HPDE6-E6E7 (cell line): ENCODE data around the gene BMPER.

Experiments
- DNase-seq: peaks from one replicate; pipeline ENCODE4 v3.0.0; 2011; ENCODE audit warnings: missing footprints; ENCODE audit errors: extremely low spot score

Gene BMPER

DNA sequence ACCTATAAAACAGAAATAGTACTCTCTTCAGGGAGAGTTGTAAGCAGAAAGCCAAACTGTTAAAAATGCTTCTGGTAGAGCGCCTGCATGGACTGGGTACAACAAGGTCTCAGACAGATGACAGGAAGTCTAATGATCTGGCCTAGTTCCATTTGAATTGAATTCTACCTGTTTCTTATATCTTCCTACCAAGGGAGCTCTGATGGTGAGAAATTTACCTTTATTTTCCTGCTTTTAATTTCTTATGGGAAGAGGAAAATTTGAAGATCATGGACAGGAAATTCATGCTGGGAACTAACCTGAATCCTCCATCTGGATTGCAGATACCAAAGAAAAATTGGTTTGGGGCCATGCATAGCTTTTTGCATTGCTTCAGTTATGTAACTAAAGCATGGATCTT is 63.3 kb downstream of the BMPER start:
- no peak for DNase-seq

DNA sequence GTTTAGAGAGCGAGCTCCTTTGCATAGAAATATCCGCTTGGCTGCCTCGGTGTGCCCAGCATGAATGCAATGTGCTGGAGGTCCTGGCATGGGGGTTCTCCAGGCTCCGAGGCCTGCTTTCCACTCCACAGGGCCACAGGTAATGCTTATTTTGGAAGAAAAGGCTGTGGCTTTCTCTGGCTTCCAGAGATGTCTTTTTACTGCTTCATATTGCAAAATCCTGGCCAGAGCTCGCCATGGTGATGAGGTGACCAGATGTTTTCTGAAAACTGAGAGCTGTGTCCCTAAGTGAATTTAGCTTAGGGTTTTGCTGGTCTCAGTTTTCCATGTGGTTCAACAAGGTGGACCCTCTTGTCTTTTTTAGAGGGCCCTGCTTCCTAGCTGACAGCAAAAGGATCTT is 65.2 kb downstream of the BMPER start:
- DNase-seq = no peak

DNA sequence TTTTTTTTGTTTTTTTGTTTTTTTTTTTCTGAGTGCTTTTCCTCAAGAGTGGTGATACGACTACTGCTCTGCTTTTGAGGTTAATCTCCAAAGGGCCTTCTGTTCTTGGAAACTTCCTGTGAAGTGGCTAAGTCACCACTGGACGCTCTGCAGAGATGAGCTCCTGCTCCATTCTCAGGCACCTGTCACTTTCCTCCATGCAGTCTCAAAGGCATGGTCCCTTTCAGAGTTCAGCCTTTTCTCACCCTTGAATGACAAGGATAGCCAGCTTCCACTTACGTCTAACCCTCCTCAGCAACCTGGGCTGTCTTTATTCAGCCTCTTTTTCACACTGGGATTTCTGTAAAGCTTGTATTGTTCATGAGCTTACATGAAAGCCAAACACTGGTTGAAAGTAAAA is 65.8 kb downstream of the BMPER start:
- no peak for DNase-seq

DNA sequence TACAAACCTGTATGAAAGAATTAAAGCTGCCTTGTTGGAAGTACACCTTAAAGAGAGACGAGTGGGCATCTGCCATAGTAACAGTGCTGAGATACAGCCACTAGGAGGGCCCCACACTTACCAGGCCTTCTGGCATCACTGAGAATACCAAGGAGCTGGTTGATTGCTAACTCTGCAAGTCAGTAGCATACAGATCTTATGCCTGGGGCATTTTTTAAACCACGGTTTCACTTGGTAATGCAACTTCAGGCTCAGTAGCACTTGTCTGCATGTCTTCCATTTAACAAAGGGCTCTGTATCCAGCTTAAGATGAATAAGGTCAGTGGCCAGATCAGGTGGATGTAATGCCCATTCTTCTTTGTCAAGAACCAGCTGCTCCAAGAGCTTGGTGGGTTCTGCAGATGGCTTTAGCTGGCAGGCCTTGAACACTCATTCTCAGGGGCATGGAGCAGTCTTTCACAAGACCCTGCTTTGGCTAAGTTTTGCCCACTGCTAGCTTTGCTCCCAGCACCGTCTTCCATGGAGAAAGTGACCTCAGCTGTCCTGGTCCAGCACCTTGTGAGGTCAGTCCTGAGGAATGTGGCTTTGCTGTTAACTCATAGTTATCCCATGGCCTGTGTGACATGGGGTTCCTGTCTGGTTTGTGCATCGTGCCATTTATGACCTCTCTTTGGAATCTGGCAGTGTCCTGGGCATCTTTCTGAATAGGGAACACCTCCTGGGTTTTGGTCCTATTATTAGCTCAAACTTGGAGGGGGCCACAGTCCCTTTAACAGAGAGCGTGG is 68.1 kb downstream of the BMPER start:
- DNase-seq = no peak

DNA sequence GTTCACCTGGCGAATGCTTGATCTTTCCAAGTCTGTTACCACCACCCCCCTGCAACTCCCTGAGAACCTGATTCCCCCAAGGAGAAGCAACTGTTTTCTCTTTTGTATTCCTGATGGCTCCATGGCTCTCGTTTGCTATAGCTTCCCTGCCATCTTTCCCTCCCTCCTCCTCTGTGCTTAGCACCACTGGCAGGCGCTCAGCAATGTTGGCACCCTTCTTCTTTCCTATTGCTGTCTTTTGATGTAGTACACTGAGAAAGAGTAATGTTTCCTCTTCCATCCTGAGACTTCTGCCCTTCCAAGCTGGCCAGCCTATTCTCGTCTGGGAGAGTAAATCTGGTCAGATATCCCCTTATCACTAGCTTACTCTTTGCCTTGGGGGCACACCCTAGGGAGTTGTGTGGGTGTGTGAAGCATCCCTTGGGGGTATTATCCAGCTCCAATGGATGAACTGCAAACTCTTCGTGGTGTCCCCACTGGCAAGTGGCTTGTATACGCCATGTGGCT is 74.0 kb downstream of the BMPER start:
- no peak for DNase-seq

DNA sequence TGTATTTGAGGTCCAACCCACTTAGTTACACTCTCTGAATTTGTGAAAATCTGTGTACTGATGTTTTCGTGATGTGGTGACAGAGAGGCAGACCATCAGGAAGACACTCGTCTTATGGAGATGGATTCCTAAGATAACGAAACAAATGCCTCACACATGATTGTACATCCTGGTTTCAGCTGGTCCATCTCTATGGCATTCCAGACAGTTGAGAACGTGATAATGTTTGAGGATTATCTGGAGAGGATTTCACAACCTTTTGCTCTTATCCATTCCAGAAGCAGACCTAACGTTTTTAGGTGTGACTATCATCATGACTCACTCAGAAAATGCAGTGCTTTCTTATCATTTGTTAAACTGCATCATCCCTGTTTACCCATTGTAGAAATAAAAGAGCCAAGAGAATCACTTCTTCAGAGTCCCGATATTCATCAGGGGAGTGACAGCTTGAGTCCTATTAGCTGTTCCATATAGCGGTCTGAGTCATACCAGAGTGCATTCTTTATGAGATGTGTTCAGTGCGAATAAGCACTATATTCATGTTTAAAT is 74.5 kb downstream of the BMPER start:
- DNase-seq = peak; percentile 21

DNA sequence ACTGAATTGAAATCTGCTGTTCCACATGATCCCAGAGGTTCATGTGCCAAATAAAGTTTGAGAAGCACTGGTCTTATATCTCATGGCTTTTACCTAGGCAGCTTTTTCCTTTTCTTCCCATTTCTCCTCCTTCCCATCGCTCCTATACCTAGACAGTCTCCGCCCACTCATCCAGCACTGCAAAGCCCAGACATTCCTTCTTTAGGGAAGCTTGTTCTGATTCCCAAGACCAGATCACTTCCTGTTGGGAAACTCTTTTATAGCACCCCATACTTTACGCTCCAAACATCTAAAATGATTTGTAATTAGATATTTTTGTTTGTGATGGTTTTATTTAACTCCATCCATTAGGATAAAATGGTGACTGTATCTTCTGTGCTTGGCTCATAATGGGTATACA is 75.9 kb downstream of the BMPER start:
- no peak for DNase-seq

DNA sequence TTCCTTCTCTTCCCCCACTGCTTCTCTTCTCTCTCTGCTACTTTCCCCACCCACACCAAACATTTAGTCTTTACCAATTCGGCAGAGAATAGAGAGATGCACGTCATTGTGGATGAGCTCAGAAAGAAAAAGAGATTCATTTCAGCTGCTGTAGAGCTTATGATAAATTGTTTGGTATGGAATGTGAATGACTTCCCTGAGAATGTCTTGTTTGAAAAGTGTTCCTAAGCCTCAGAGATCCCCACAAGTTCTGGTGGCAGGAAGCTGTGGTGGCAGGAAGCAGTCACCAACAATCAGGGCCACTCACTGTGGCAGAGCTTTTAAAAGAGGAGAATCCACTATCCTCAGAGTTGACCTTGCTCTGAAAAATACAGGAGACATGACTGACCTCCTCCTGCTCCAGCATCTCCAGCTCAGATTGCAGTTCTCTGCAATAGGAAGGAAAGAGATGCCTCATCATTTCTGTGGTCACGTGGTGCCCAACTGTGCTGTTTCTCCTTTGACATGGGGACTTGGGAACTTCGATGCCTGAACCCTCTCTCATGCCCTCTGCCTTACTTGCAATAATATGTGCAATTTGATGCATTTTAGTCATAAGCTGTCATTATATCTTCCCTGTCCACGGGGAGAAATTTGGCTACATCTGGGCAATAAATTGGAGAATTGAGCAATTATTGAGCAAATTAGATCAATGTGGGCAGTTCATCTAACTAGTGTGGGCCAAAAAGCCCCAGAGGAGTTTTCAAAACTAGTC is 76.5 kb downstream of the BMPER start:
- no peak for DNase-seq

DNA sequence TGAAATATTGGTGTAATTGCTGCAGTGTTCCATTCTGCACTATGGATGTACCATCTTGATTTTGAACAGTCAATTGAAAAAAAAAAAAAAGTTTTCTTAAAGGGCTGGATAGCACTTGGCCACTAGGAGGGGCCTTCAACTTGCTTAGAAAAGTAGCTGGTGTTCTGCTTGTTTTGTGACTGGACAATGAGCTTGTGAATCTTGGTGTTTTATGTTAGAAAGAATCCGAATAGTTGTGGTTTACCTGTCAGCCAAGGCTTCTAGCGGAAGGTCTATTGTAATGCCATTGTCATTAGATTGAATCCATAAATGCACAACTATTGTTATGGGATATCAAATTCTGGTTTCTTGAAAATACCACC is 77.1 kb downstream of the BMPER start:
- DNase-seq = no peak

DNA sequence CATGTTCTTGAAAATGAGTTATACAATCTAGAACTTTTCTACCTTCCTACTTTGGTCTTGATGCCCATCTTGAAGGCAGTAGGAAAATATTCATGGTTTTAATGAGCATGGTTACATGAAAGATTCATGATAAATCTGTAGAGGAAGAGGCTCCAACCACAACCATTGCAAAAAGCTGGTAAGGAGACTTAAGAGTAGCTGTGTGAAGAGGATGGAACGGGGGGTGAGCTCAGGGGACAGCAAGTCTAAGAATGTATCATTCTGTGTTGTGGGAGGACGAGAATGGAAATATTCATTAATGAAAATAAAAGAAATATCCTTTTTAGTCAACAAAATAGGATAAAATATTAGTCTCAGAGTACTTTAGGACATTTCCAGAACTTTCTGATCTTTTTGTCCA is 81.1 kb downstream of the BMPER start:
- no peak for DNase-seq

DNA sequence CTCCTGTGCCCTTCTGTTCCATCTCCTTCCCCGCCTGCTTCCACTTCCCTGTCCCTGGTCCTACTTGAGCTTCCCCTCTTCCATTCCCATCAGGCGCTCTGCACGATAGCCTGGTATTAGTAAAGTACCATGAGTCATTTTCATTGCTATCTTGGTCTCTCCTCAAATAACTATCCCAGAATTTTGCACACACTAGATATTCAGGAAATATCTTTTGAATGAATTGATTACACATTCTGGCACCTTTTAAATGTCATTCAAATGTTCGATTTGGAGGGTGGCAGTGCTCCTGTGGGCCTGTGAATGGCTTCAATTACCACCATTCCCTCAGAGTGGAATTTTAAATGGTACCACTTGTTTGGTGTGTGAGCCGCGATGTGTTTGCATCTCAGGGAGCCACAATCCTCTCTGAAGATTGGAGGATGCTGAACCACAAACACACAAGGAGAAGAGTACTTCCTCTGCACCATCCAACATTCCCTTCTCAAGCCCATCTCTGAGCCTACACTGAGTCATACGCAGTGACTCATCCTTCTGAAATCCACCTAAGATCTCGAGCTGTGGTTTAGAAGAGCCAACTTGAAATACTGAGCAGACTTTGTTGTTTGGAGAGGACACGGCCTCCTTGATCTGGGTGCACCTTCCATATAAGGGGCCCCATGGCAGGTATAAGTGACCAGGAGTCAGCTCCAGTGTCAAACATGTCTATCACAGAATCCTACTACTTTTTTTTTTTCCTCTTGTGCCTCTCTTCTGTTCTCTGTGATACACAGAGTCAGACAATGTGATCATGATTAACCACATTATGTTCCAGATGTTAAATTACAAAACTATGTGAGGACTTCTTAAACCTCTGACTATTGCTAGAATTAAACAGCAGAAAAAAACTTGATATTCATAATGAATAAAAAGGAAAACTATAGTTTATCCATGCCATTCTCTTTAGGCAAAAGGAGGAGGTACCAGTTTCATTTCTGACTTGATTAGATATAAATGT is 81.9 kb downstream of the BMPER start:
- DNase-seq = peak; percentile 78

DNA sequence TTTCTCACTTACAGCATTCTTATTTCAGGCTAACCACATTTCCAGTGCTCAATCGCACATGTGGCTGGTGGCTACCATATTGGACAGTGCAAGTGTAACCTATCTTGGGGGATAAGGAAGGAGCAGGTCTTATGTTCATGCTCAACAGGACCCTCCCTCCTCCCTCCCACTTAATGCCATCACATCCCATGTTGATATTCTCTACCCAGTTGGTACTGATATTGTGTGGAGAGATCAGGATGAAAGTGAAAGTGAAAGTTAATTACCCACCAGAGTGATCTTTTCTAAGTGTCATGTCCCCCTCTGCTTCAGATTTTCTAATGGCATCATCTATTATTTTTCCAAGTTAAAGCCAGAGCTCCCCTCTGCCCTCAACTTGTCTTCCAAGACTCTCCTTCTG is 91.6 kb downstream of the BMPER start:
- no peak for DNase-seq

DNA sequence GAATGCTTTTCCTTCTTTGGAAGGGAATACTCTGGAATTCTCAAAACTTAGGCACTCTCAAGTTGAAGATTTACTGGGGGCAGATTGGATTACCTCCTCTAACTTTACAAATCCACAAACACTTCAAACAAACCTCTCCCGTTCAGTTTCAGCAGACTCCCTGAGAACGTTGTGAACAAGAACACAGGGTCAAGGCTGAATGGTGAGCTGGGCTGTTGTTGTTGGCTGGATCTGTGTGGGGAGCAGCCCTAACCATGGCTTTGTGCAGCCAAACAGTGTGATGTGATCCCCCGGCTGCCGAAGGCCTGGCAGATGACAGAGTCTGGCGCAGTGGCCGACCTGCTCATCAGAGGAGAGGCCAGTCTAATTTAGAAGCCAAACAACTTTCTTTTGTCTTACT is 93.1 kb downstream of the BMPER start:
- DNase-seq = no peak

DNA sequence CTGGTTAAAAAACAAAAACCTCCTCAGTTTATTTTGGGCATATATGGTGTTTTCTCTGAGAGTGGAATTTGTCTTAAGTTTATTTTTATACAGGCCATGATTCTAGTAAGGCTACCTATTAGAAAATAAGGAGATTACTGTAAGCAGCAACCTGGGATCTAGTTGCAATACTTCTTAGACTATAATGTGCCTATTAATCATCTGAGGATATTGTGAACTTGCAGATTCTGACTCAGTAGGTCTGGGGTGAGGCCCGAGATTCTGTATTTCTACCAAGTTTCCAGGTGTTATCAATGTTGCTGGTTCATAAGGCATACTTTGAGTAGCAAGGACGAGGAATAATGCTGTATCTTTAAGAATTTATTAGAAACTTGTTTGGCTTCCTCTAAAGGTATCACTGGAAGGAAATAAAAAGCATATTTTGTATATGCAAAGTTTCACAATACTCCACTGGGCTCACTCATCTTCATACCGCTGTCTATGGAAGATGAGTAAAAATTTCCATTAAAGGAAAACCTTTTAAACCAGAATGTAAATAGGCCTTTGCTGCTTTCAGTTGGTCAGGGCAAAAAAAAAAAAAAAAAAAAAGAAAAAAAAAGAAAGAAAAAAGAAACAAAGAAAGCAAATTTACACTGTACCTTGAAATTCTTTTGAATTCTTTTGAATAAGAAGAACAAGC is 105.8 kb downstream of the BMPER start:
- no peak for DNase-seq

DNA sequence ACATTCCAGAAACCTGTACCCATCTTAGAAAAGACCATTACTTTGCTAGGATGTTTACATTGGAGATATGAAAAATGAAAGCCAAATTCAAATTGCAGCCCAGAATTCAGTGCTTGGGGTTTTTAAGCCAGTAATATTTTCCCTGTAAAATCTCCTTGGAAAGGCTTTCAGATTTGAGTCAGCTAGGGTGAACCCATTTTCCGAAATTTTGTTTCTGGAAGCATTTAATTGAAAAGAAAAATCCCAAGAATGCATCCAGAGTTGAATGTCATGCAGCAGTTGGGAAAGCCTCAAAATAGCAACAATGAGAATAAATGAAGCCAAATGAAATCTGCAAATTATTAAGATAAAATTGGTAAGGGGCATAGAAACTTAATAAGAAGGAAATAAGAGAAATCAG is 106.4 kb downstream of the BMPER start:
- DNase-seq = no peak

DNA sequence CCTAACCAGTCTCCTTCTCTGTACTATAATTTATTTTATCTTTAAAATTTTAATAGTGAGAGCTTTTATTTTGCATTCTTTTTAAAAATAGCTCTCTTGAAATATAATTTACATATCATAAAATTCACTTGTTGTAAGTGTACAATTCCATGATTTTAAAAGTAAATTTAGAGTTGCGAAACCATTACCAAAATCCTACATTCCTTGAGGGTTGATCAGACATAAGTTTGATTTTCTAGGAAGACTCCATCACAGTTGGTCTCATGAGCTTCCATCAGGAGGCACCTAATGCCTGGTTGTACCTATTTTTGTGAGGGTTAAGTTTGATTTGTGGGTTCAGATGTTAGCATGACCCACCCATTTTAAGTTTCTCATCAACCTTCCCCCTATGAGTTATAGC is 108.1 kb downstream of the BMPER start:
- DNase-seq = no peak

DNA sequence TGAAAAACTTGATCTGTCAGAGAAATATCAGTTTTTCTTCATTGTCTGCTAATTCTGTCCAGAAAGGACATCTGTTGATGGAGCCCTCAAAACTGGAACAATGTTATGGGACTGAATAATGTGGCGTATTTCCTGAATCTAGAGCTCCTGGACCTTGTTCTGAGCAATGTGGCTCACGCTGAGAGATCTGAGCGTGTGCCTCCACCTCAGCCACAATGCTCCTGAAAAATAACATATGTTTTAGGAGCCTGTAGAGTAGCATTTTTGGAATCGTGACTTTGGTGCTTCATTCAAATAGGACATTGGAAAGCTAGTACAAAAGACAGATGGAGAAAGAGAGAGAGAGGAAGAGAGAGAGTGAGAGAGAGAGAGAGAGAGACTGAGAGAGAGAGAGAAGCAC is 110.3 kb downstream of the BMPER start:
- DNase-seq = no peak

DNA sequence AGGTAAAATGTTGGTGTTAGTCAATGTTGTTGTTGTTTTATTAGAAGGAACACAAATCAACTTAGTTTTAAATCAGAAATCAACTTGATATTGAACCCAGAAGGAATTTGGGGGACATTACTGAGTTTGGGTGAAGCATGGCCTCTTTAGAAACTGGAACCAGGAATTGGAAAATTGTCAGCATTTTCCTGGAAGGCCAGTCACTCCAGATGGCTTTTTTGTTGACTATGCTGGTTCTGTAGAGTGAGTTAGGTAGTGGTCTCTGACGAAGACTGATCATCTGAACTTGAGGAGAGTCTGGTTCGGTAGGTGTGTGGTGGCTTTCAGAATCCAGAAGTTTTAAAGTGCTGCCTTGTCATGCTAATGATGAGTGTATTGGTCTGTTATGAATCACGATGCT is 111.5 kb downstream of the BMPER start:
- no peak for DNase-seq

DNA sequence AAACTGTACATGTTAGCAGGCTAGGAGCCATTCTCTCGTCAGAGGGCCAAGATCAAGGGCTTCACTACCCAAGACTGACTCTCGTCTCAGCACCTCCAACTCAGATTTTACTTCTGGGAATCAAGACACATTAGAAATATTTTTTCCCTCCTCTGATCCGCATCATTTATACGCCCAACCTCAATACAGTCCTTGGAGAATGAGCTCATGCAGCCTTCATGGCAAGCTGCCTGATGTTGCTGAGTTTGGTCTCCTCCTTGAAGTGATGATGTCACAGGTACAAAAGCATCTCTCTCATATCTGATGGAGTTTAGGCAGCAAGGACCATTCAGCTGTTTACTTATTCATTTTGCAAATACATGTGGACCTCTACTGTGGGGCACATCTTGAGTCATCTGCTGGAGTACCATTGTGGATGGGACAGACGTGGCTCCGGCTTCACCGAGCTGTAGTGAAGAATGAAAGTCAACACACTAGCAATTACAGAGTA is 114.0 kb downstream of the BMPER start:
- no peak for DNase-seq

DNA sequence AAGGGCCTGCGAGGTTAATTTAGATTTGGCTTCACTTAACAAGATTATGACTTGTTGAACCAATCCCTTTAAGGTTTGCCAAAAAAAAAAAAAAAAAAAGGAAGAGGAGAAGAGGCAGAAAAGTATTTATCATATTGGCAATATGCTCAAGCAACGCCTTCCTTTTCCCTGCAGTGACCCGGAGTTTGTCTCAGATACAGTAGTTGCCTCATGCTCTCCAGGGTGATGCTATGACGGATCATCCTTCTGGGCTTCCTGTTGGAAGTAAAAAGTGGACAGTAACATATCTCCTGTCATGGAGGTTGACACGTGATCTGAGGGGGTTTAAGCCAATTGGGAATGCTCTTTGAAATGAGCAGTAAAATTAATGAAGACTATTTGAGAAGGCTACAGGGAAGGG is 117.3 kb downstream of the BMPER start:
- DNase-seq = no peak

DNA sequence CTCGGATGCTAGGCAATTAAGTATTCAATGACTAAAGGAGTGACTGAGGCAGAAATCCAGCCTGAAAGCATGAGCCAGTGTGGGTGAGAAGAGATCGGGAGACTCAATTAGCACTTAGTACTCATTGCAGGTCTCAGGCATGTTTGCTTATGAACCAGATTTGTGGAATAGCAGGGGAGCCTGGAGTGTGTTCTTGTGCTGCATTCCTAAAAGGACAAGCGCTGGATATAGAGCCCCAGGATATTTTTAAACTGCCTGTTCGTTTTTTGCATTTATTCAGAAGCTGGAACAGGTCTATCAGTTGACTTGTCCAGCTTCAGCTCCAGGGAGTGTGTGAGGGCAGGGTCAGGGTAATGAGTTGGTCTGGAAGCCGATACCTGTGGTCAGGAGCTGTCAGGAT is 120.3 kb downstream of the BMPER start:
- no peak for DNase-seq
